ENCODE measurements around the gene GNB1L.

DNA sequence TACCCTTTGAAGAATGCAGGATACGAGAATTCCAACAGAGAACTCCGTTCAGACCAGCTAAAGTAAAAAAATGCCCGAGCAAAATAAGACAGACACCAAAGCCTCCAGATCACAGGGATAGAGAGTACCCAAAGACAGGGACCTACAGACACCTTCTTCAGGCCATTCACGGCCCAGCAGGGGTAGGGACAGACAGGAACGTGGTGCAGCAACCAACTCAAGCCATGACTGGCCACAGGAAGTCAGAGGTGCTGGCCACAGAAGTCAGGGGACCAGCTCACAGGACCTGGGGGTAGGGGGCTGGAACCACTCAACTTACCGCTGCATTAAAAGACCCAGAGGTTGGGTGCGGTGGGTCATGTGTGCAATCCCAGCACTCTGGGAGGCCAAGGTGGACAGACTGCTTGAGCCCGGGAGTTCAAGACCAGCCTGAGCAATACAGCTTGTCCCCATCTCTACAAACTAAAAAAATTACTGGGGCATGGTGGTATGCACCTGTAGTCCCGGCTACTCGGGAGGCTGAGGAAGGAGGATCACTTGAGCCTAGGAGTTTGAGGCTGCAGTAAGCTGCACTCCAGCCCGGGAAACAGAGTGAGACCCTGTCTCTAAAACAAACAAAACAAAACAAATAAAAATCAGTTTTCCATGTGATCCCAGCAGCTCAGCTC lies 47.0 kb upstream of the GNB1L start:
- TF ChIP-seq POLR2AphosphoS5 (IDR thresholded peaks at IDR 0.05) = no peak
- TF ChIP-seq, protein P1, sequence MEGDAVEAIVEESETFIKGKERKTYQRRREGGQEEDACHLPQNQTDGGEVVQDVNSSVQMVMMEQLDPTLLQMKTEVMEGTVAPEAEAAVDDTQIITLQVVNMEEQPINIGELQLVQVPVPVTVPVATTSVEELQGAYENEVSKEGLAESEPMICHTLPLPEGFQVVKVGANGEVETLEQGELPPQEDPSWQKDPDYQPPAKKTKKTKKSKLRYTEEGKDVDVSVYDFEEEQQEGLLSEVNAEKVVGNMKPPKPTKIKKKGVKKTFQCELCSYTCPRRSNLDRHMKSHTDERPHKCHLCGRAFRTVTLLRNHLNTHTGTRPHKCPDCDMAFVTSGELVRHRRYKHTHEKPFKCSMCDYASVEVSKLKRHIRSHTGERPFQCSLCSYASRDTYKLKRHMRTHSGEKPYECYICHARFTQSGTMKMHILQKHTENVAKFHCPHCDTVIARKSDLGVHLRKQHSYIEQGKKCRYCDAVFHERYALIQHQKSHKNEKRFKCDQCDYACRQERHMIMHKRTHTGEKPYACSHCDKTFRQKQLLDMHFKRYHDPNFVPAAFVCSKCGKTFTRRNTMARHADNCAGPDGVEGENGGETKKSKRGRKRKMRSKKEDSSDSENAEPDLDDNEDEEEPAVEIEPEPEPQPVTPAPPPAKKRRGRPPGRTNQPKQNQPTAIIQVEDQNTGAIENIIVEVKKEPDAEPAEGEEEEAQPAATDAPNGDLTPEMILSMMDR (IDR thresholded peaks at IDR 0.05) = no peak
- TF ChIP-seq POLR2A (IDR thresholded peaks at IDR 0.05) = no peak
